Cardiac septum (tissue), 1 donor: ENCODE data around the gene GP9. TPM values are rescaled to one million over a fixed set of nuclear protein-coding genes. Genes with fewer than 3 reads are reported as not detected.
"Not testable (repeated sequence)": the region's sequence is repeated elsewhere in the genome, so short reads cannot be mapped to it uniquely, and the experiment has no call there.

Experiments used
- DNase-seq: peaks from one replicate; pipeline ENCODE4 v3.0.0-alpha.2; 2020; ENCODE audit warnings: low spot score
- intact Hi-C: fragments of 100-400 bp; cut with DNase I; formaldehyde crosslinking; loops from one replicate; pipeline ENCODE4 v1.14.0; 2022
- total RNA-seq: library from RNA; stranded (reverse); fragmentation: NEBNext Ultra II Directional; extraction: Animal tissue kit (Norgen Biotek cat#: 25700); gene quantifications from one replicate; pipeline ENCODE4 v1.2.1, GENCODE V29; 2021
- donor health status: DM: no; HTN: no; CAD: no.

Gene GP9
- total RNA-seq, 1 donor from 2014 or later, result 0.27 TPM

GRCh38 chr3:129101370-129102138, 41.0 kb downstream of the GP9 start:
- DNase-seq, result no peak
- intact Hi-C loops, result no loop called here

- intact Hi-C loops, result no loop called here
- no peak for DNase-seq
Measured at GRCh38 chr3:129103296-129103695, 42.7 kb downstream of the GP9 start.

DNA sequence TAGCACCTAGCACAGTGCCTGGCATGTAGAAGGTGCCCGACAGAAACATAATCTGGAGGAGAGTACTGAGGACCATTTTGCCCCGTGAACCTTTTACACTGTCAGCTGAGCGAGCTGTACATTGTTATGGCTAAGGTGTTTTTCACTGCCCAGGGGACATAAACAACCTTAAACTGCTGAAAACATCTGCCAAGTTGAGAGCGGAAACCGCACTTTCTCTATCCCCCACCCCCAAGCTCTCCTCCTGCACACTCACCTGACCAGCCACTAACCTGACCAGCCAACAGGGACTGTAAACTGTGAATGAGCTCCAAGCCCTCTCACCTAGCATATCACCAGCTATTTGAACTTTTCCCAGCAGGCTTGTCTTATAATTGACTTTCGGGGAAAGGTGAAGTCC, 43.5 kb downstream of the GP9 start:
- DNase-seq, result no peak
- intact Hi-C loops, result no loop called here

GRCh38 chr3:129104498-129105079, 44.0 kb downstream of the GP9 start:
- intact Hi-C loops, result loop anchor here (5.0 kb wide), 1 partner anchor 52 kb away; no protein-coding TSS in a partner anchor
- no peak for DNase-seq

- intact Hi-C loops, result loop anchor here (5.0 kb wide), 1 partner anchor 54 kb away; no protein-coding TSS in a partner anchor
- DNase-seq, result no peak
Measured at GRCh38 chr3:129105862-129106261, 45.3 kb downstream of the GP9 start.

- intact Hi-C loops, result loop anchor here (5.0 kb wide), 1 partner anchor 54 kb away; no protein-coding TSS in a partner anchor
- DNase-seq, result no peak
Measured at GRCh38 chr3:129106320-129106719, 45.7 kb downstream of the GP9 start.

DNA sequence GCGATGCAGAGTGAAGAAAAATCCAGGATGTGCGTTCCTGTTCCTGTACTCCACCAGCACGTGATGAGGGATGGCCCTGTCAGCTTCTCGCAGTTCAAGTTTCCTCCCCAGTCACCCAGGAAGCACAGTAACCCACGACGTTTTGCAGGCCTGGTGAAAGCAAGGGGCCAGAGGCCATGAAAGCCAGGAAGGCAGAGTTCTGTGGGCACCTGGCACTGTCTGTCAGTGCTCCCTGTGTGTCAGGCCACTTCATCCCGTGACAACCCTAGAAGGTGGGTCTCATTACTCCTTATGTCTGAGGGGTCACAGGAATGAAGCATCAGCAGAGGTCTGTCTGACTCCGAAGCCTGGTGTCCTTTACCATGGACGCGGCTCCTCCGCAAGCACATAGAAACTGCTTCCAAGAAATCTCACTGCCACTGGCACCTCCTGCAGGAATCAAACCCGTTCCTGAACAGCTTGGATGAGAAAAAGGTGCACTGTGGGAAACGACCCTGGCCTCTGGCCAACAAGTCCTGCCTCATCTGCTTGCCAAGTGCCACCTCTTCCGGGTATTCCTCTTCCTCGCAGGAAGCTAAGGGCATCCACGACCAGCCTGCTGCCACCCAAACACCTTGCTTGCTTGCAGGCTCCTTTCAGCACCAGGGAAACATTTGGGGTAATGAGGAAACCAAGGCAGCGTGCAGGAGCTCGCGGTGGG, 46.4 kb downstream of the GP9 start:
- intact Hi-C loops, result loop anchor here (5.0 kb wide), 1 partner anchor 55 kb away; no protein-coding TSS in a partner anchor
- no peak for DNase-seq

GRCh38 chr3:129107793-129108192, 47.2 kb downstream of the GP9 start:
- DNase-seq, result no peak
- intact Hi-C loops, result loop anchor here (5.0 kb wide), 1 partner anchor 55 kb away; no protein-coding TSS in a partner anchor

DNA sequence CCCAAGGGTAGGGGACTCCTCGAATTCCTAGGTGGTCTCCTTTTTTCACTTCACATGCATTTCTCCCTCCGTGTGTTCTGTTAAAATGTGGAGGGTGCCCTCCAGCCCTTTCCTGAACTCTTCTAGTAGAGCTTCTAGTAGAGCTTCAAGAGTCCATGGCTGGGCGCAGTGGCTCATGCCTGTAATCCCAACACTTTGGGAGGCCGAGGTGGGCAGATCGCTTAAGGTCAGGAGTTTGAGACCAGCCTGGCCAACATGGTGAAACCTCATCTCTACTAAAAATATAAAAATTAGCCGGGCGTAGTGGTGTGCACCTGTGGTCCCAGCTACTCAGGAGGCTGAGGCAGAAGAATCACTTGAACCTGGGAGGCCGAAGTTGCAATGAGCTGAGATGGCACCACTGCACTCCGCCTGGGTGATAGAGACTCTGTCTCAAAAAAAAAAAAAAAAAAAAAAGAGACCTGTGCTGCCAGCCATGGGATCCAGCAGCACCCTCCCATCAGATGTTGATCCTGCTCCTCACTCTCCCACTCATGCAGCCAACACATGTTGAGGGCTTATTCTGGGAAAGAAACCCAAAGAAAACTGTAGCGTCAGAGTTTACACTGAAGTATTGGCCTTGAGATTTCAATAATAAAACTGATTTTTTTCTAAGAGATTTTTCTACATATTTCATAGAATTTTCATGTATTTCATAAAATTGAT, 50.6 kb downstream of the GP9 start:
- DNase-seq, intact Hi-C loops: not testable (repeated sequence)

Other genes with a start within 250 kb of the GP9 start
- gene ACAD9, start 181.2 kb upstream of the GP9 start, total RNA-seq, result 29.3 TPM
- 0.27 TPM for gene CFAP92, start 66.7 kb upstream of the GP9 start, total RNA-seq
- 1.7 TPM for gene EFCC1, start 59.5 kb upstream of the GP9 start, total RNA-seq
- 3.4 TPM for gene RAB43, start 61.0 kb downstream of the GP9 start, total RNA-seq
- 23.9 TPM for gene ISY1, start 100.3 kb downstream of the GP9 start, total RNA-seq
- 458 TPM for gene CNBP, start 123.1 kb downstream of the GP9 start, total RNA-seq
- gene COPG1, start 188.8 kb downstream of the GP9 start, total RNA-seq, result 122 TPM
- 32.9 TPM for gene HMCES, start 218.1 kb downstream of the GP9 start, total RNA-seq